NCI-H524 (cell line): ENCODE results near the gene LNPK.
"Not testable (repeated sequence)": the region's sequence is repeated elsewhere in the genome, so short reads cannot be mapped to it uniquely, and the experiment has no call there.

Experiments
- DNase-seq, 2 experiments: peaks; one replicate each; lab custom pipeline; 2025; lab: John Stamatoyannopoulos, UW

Gene LNPK

GRCh38 chr2:175904035-175904434 lies 98.0 kb downstream of the LNPK start:
- no peak for DNase-seq

- DNase-seq, result no peak
Observed at GRCh38 chr2:175903384-175903936, 98.6 kb downstream of the LNPK start.

- not testable (repeated sequence) for DNase-seq
Observed at GRCh38 chr2:175895957-175896356, 106.1 kb downstream of the LNPK start.

- no peak for DNase-seq
Observed at GRCh38 chr2:175892046-175892445, 110.0 kb downstream of the LNPK start.

- DNase-seq, result no peak
Observed at GRCh38 chr2:175890636-175891242, 111.3 kb downstream of the LNPK start.

GRCh38 chr2:175889701-175890302 lies 112.3 kb downstream of the LNPK start:
- peak; percentile 91 to 97 for DNase-seq

GRCh38 chr2:175887776-175888175 lies 114.3 kb downstream of the LNPK start:
- DNase-seq, result peak; percentile 26 to 36

- DNase-seq, result peak in 1 of 2 experiments; percentile 59
Observed at GRCh38 chr2:175884697-175885393, 117.2 kb downstream of the LNPK start.

- DNase-seq, result no peak
Observed at GRCh38 chr2:175883586-175884194, 118.4 kb downstream of the LNPK start.

GRCh38 chr2:175879679-175880078 lies 122.4 kb downstream of the LNPK start:
- no peak for DNase-seq

GRCh38 chr2:175877845-175878544 lies 124.1 kb downstream of the LNPK start:
- DNase-seq, result no peak

- DNase-seq, result no peak
Observed at GRCh38 chr2:175874291-175874690, 127.8 kb downstream of the LNPK start.
